Smooth muscle cell (in vitro differentiated cells): ENCODE measurements around the gene SMG7. TPM values are rescaled to one million over a fixed set of nuclear protein-coding genes. Genes with fewer than 3 reads are reported as not detected.

Experiments used
- DNase-seq: peaks from one replicate; lab custom pipeline; 2025; ENCODE audit not compliant: unreplicated experiment; lab: John Stamatoyannopoulos, UW
- H2AFZ ChIP-seq: fragments of 200-600 bp; sonication (generic); 2 replicates; pipeline ENCODE4 v1.6.0; 2016; ENCODE audit warnings: antibody characterized with exemption, low read depth, mild to moderate bottlenecking
- H3F3A ChIP-seq: fragments of 200-600 bp; sonication (generic); 2 replicates; pipeline ENCODE4 v1.6.0; 2017; ENCODE audit warnings: antibody characterized with exemption, low read depth
- H3K27ac ChIP-seq: fragments of 200-600 bp; sonication (generic); 2 replicates; pipeline ENCODE4 v1.5.1; 2016; ENCODE audit warnings: low read depth, mild to moderate bottlenecking
- H3K27me3 ChIP-seq: fragments of 200-600 bp; sonication (generic); 2 replicates; pipeline ENCODE4 v1.6.1; 2016; ENCODE audit warnings: low read depth, mild to moderate bottlenecking
- H3K36me3 ChIP-seq: fragments of 200-600 bp; sonication (generic); 2 replicates; pipeline ENCODE4 v1.5.1; 2016; ENCODE audit warnings: low read depth
- H3K4me1 ChIP-seq: fragments of 200-600 bp; sonication (generic); 2 replicates; pipeline ENCODE4 v1.5.1; 2016; ENCODE audit warnings: low read depth
- H3K4me2 ChIP-seq: fragments of 200-600 bp; sonication (generic); 2 replicates; pipeline ENCODE4 v1.6.0; 2016; ENCODE audit warnings: mild to moderate bottlenecking
- H3K4me3 ChIP-seq: fragments of 200-600 bp; sonication (generic); 2 replicates; pipeline ENCODE4 v1.5.1; 2016; ENCODE audit warnings: mild to moderate bottlenecking
- H3K79me2 ChIP-seq: fragments of 200-600 bp; sonication (generic); 2 replicates; pipeline ENCODE4 v1.6.0; 2016; ENCODE audit warnings: low read depth, mild to moderate bottlenecking
- H3K9ac ChIP-seq: fragments of 200-600 bp; sonication (generic); 2 replicates; pipeline ENCODE4 v1.6.0; 2016; ENCODE audit warnings: low read depth
- H3K9me3 ChIP-seq: fragments of 200-600 bp; sonication (generic); replicated peaks from 2 replicates; pipeline ENCODE4 v1.5.1; 2016; ENCODE audit warnings: low read depth
- H4K20me1 ChIP-seq: fragments of 200-600 bp; sonication (generic); 2 replicates; pipeline ENCODE4 v1.6.0; 2016; ENCODE audit warnings: low read depth
- CTCF ChIP-seq: fragments of 200-600 bp; sonication (generic); IDR thresholded peaks from 2 replicates; pipeline ENCODE4 v1.5.1; 2017; ENCODE audit warnings: borderline replicate concordance, mild to moderate bottlenecking, antibody characterized with exemption; ENCODE audit not compliant: insufficient read depth, poor library complexity, severe bottlenecking
- WGBS: methylation state at CpG from one replicate; pipeline ENCODE4 v1.1.7; 2016; ENCODE audit warnings: low lambda C conversion rate; 5-methylcytosine and 5-hydroxymethylcytosine counted together
- polyA plus RNA-seq: library from polyadenylated mRNA; unstranded; fragments of >200 nt; fragmentation: Nextera tagmentation; extraction: Ambion mirVana; gene quantifications from 2 replicates; pipeline ENCODE4 v1.2.1, GENCODE V29; 2016
- total RNA-seq: library from RNA; depleted of rRNA; stranded (reverse); fragments of >200 nt; gene quantifications from 2 replicates; pipeline ENCODE4 v1.2.3, GENCODE V29; 2014

The SMG7 gene
- total and polyA plus RNA-seq, 2 experiments from 2014 or later: 18.3 to 40.4 TPM

GRCh38 chr1:183552891-183553290 lies 80.6 kb downstream of the SMG7 start:
- peaks cover 24% of the 10 kb centered on the region for H3K36me3 ChIP-seq
- H3K4me3 ChIP-seq: no peak overlapping the region
- no peak for TF ChIP-seq CTCF
- H3F3A ChIP-seq: no peaks in the 10 kb centered on the region
- no peaks in the 10 kb centered on the region for H3K27me3 ChIP-seq
- 97% methylated on average over 6 of the region's 6 CpGs for WGBS
- H3K9ac ChIP-seq: no peak overlapping the region
- H3K79me2 ChIP-seq: no peaks in the 10 kb centered on the region
- H3K4me1 ChIP-seq: peaks cover 2% of the 10 kb centered on the region
- no peaks in the 10 kb centered on the region for H4K20me1 ChIP-seq
- H2AFZ ChIP-seq: no peak overlapping the region
- no peaks in the 10 kb centered on the region for H3K9me3 ChIP-seq
- H3K4me2 ChIP-seq: no peak overlapping the region
- DNase-seq: no peak
- H3K27ac ChIP-seq: no peak overlapping the region

GRCh38 chr1:183553331-183553730 lies 81.0 kb downstream of the SMG7 start:
- no peak for DNase-seq
- Histone ChIP-seq H3K4me3 (no peak overlapping the region), H3K9ac (no peak overlapping the region), H3K4me2 (no peak overlapping the region), H3K27me3 (no peaks in the 10 kb centered on the region), H3K79me2 (no peaks in the 10 kb centered on the region), H3K36me3 (peaks cover 22% of the 10 kb centered on the region), H3K4me1 (no peaks in the 10 kb centered on the region), H2AFZ (no peak overlapping the region), H3F3A (no peaks in the 10 kb centered on the region), H4K20me1 (no peaks in the 10 kb centered on the region), H3K9me3 (no peaks in the 10 kb centered on the region), H3K27ac (no peak overlapping the region)
- TF ChIP-seq CTCF: no peak
- WGBS: 88% methylated on average over 5 of the region's 5 CpGs

GRCh38 chr1:183553764-183554163 lies 81.5 kb downstream of the SMG7 start:
- no peak overlapping the region for H3K4me2 ChIP-seq
- no peak overlapping the region for H3K9ac ChIP-seq
- H3K27me3 ChIP-seq: no peaks in the 10 kb centered on the region
- H3F3A ChIP-seq: no peaks in the 10 kb centered on the region
- no peak overlapping the region for H2AFZ ChIP-seq
- no peak overlapping the region for H3K4me3 ChIP-seq
- H3K79me2 ChIP-seq: no peaks in the 10 kb centered on the region
- H3K36me3 ChIP-seq: peaks cover 22% of the 10 kb centered on the region
- 53% methylated on average over 3 of the region's 3 CpGs for WGBS
- H3K27ac ChIP-seq: no peak overlapping the region
- DNase-seq: no peak
- H3K4me1 ChIP-seq: no peaks in the 10 kb centered on the region
- no peaks in the 10 kb centered on the region for H4K20me1 ChIP-seq
- TF ChIP-seq CTCF: no peak
- no peaks in the 10 kb centered on the region for H3K9me3 ChIP-seq

- TF ChIP-seq CTCF: no peak
- Histone ChIP-seq H2AFZ (no peak overlapping the region), H3K4me2 (no peak overlapping the region), H3K4me3 (no peak overlapping the region), H3K9me3 (no peaks in the 10 kb centered on the region), H3F3A (no peaks in the 10 kb centered on the region), H3K79me2 (no peaks in the 10 kb centered on the region), H4K20me1 (no peaks in the 10 kb centered on the region), H3K9ac (no peak overlapping the region), H3K27me3 (no peaks in the 10 kb centered on the region), H3K27ac (no peak overlapping the region), H3K4me1 (no peaks in the 10 kb centered on the region), H3K36me3 (peaks cover 17% of the 10 kb centered on the region)
- WGBS: 94% methylated on average over 3 of the region's 3 CpGs
- no peak for DNase-seq
Measured at GRCh38 chr1:183554577-183554976, 82.3 kb downstream of the SMG7 start.
